Hepatocyte (in vitro differentiated cells): ENCODE measurements around the gene GABBR2. TPM values are rescaled to one million over a fixed set of nuclear protein-coding genes. Genes with fewer than 3 reads are reported as not detected.

Experiments used
- DNase-seq: peaks from one replicate; pipeline ENCODE4 v3.0.0-alpha.2; 2016; ENCODE audit warnings: low spot score
- H2AFZ ChIP-seq: fragments of 200-600 bp; sonication (generic); 2 replicates; pipeline ENCODE4 v1.6.0; 2016; ENCODE audit warnings: antibody characterized with exemption, mild to moderate bottlenecking
- H3K27ac ChIP-seq: fragments of 200-600 bp; sonication (generic); 2 replicates; pipeline ENCODE4 v1.5.1; 2016; ENCODE audit warnings: mild to moderate bottlenecking
- H3K27me3 ChIP-seq: fragments of 200-600 bp; sonication (generic); 2 replicates; pipeline ENCODE4 v1.6.1; 2016
- H3K36me3 ChIP-seq: fragments of 200-600 bp; sonication (generic); replicated peaks from 2 replicates; pipeline ENCODE4 v1.5.1; 2016; ENCODE audit warnings: low read depth; ENCODE audit not compliant: insufficient read depth
- H3K4me1 ChIP-seq: fragments of 200-600 bp; sonication (generic); 2 replicates; pipeline ENCODE4 v1.5.1; 2016; ENCODE audit warnings: mild to moderate bottlenecking, moderate library complexity; ENCODE audit not compliant: insufficient read depth
- H3K4me2 ChIP-seq: fragments of 200-600 bp; sonication (generic); 2 replicates; pipeline ENCODE4 v1.6.0; 2016
- H3K4me3 ChIP-seq: fragments of 200-600 bp; sonication (generic); 2 replicates; pipeline ENCODE4 v1.5.1; 2016; ENCODE audit warnings: mild to moderate bottlenecking
- H3K79me2 ChIP-seq: fragments of 200-600 bp; sonication (generic); 2 replicates; pipeline ENCODE4 v1.6.0; 2017; ENCODE audit warnings: mild to moderate bottlenecking
- H3K9me2 ChIP-seq: fragments of 200-600 bp; sonication (generic); replicated peaks from 2 replicates; pipeline ENCODE4 v1.6.0; 2017; ENCODE audit warnings: mild to moderate bottlenecking; ENCODE audit not compliant: insufficient read depth
- H3K9me3 ChIP-seq: fragments of 200-600 bp; sonication (generic); 2 replicates; pipeline ENCODE4 v1.5.1; 2016; ENCODE audit warnings: low read depth, mild to moderate bottlenecking
- H4K20me1 ChIP-seq: fragments of 200-600 bp; sonication (generic); 2 replicates; pipeline ENCODE4 v1.6.0; 2016; ENCODE audit warnings: mild to moderate bottlenecking; ENCODE audit not compliant: insufficient read depth, poor library complexity, severe bottlenecking
- EZH2 ChIP-seq: fragments of 200-600 bp; sonication (generic); IDR thresholded peaks from 2 replicates; pipeline ENCODE4 v1.6.1; 2016; ENCODE audit warnings: antibody characterized with exemption, mild to moderate bottlenecking, borderline replicate concordance
- EZH2phosphoT487 ChIP-seq: fragments of 200-600 bp; sonication (generic); IDR thresholded peaks from one replicate; pipeline ENCODE4 v1.6.1; 2018; ENCODE audit warnings: antibody characterized with exemption, mild to moderate bottlenecking, low read depth, moderate library complexity; ENCODE audit not compliant: unreplicated experiment, severe bottlenecking
- WGBS: methylation state at CpG from one replicate; pipeline ENCODE4 v1.1.6; 2016; ENCODE audit warnings: low lambda C conversion rate; ENCODE audit errors: missing lambda C conversion rate; 5-methylcytosine and 5-hydroxymethylcytosine counted together
- polyA plus RNA-seq: library from polyadenylated mRNA; unstranded; fragments of >200 nt; fragmentation: Nextera tagmentation; extraction: Ambion mirVana; gene quantifications from 2 replicates; pipeline ENCODE4 v1.2.1, GENCODE V29; 2016
- total RNA-seq: library from RNA; depleted of rRNA; stranded (reverse); fragments of >200 nt; gene quantifications from 2 replicates; pipeline ENCODE4 v1.2.3, GENCODE V29; 2014
- TF ChIP-seq, protein P1 (sequence below): fragments of 200-600 bp; sonication (generic); IDR thresholded peaks from 2 replicates; pipeline ENCODE4 v1.5.1; 2016; ENCODE audit warnings: antibody characterized with exemption, mild to moderate bottlenecking; ENCODE audit not compliant: poor library complexity

Gene GABBR2
- total and polyA plus RNA-seq, 2 experiments from 2014 or later: 0.20 to 0.28 TPM

DNA sequence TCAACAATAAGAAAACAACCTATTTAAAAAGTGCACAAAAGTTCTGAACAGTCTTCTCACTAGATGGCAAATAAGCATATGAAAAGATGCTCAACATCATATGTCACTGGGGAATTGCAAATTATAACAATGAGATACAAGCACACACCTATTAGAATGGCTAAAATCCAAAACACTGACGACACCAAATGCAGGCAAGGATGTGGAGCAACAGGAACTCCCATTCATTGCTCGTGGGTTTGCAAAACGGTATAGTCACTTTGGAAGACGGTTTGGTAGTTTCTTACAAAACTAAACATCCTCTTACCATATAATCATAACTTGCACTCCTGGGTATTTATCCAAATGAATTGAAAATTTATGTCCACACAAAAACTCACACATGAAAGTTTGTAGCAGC lies 352.4 kb downstream of the GABBR2 start:
- TF ChIP-seq, protein P1, sequence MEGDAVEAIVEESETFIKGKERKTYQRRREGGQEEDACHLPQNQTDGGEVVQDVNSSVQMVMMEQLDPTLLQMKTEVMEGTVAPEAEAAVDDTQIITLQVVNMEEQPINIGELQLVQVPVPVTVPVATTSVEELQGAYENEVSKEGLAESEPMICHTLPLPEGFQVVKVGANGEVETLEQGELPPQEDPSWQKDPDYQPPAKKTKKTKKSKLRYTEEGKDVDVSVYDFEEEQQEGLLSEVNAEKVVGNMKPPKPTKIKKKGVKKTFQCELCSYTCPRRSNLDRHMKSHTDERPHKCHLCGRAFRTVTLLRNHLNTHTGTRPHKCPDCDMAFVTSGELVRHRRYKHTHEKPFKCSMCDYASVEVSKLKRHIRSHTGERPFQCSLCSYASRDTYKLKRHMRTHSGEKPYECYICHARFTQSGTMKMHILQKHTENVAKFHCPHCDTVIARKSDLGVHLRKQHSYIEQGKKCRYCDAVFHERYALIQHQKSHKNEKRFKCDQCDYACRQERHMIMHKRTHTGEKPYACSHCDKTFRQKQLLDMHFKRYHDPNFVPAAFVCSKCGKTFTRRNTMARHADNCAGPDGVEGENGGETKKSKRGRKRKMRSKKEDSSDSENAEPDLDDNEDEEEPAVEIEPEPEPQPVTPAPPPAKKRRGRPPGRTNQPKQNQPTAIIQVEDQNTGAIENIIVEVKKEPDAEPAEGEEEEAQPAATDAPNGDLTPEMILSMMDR: no peak
- TF ChIP-seq EZH2 (no peak), EZH2phosphoT487 (no peak)
- Histone ChIP-seq H2AFZ (no peak overlapping the region), H3K27me3 (no peaks in the 10 kb centered on the region), H3K4me3 (no peak overlapping the region), H3K9me3 (no peaks in the 10 kb centered on the region), H3K36me3 (no peaks in the 10 kb centered on the region), H3K4me1 (no peaks in the 10 kb centered on the region), H3K27ac (no peak overlapping the region), H4K20me1 (no peaks in the 10 kb centered on the region), H3K79me2 (no peaks in the 10 kb centered on the region), H3K9me2 (no peaks in the 10 kb centered on the region), H3K4me2 (no peak overlapping the region)
- WGBS: 94% methylated on average over 4 of the region's 4 CpGs
- DNase-seq: no peak

DNA sequence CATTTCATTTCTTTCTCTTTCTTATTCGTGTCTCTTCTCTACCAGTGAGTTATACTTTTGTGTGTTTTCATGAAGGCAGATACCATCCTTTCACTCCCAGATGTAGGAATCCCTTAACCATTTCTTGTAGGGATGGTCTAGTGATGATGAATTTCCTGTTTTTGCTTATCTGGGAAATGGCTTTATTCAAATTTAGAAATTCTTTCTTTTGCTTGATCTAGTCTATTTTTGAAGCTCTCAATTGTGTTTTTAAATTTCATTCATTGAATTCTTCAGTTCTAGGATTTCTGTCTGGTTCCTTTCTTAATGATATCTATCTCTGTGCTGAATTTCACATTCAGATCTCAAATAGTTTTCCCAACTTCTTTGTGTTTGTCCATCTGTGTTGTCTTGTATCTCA lies 357.4 kb downstream of the GABBR2 start:
- Histone ChIP-seq H3K27ac (no peak overlapping the region), H3K27me3 (no peaks in the 10 kb centered on the region), H3K36me3 (no peaks in the 10 kb centered on the region), H3K4me2 (no peak overlapping the region), H3K4me3 (no peak overlapping the region), H4K20me1 (no peaks in the 10 kb centered on the region), H3K4me1 (no peaks in the 10 kb centered on the region), H2AFZ (no peak overlapping the region), H3K79me2 (no peaks in the 10 kb centered on the region), H3K9me3 (no peaks in the 10 kb centered on the region), H3K9me2 (no peaks in the 10 kb centered on the region)
- DNase-seq: no peak
- 0% methylated on average over 1 of the region's 1 CpG for WGBS
- TF ChIP-seq EZH2phosphoT487: no peak
- TF ChIP-seq, protein P1: no peak
- no peak for TF ChIP-seq EZH2

DNA sequence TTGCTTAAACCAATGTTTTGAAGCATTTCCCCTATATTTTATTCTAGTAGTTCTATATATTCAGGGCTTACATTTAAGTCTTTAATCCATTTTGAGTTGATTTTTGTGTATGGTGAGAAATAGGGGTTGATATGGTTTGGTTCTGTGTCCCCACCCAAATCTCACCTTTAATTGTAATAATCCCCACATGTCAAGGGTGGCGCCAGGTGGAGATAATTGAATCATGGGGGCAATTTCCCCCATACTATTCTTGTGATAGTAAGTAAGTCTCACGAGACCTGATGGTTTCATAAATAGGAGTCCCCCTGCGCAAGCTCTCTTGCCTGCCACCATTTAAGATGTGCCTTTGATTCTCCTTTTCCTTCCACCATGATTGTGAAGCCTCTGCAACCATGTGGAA lies 361.1 kb downstream of the GABBR2 start:
- 95% methylated on average over 3 of the region's 3 CpGs for WGBS
- Histone ChIP-seq H3K4me2 (no peak overlapping the region), H3K79me2 (no peaks in the 10 kb centered on the region), H3K27me3 (peaks cover 6% of the 10 kb centered on the region), H3K9me2 (no peaks in the 10 kb centered on the region), H3K27ac (no peak overlapping the region), H4K20me1 (no peaks in the 10 kb centered on the region), H3K4me3 (no peak overlapping the region), H3K9me3 (no peaks in the 10 kb centered on the region), H3K4me1 (no peaks in the 10 kb centered on the region), H2AFZ (no peak overlapping the region), H3K36me3 (no peaks in the 10 kb centered on the region)
- TF ChIP-seq EZH2phosphoT487 (no peak), EZH2 (no peak)
- TF ChIP-seq, protein P1: no peak
- DNase-seq: no peak

DNA sequence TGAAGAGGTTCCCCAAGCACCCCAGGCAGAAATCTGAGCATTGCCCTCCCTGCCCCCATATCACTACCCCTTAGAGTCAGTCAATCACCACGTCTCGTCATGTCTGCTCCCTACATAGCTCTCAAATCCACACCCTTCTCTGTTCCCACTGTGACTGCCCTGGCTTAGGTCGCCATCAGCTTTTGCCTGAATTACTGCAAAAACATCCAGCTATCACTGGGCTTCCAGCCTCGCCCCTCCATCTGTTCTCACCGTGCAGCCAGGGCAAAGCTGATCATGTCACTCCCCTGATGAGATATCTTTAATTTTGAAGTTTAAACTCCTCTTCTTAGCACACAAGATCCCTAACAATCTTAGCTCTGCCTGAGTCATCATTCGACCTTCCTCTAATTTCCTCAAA lies 363.7 kb downstream of the GABBR2 start:
- Histone ChIP-seq H4K20me1 (no peaks in the 10 kb centered on the region), H3K27ac (no peak overlapping the region), H3K4me1 (no peaks in the 10 kb centered on the region), H3K4me3 (no peak overlapping the region), H3K36me3 (no peaks in the 10 kb centered on the region), H2AFZ (no peak overlapping the region), H3K9me3 (no peaks in the 10 kb centered on the region), H3K9me2 (no peaks in the 10 kb centered on the region), H3K4me2 (no peak overlapping the region), H3K27me3 (peaks cover 6% of the 10 kb centered on the region), H3K79me2 (no peaks in the 10 kb centered on the region)
- DNase-seq: no peak
- TF ChIP-seq, protein P1: no peak
- no peak for TF ChIP-seq EZH2
- TF ChIP-seq EZH2phosphoT487: no peak
- 64% methylated on average over 6 of the region's 6 CpGs for WGBS
